ENCODE results near the gene LIN7B. TPM values are rescaled to one million over a fixed set of nuclear protein-coding genes. Genes with fewer than 3 reads are reported as not detected.
A peak's percentile ranks its signal among the peaks of the same experiment; 100 is the strongest.

Gene LIN7B
- total RNA-seq, 2 donors from 2014 or later = 19.8 TPM; not detected in 1

- no peaks in the 10 kb centered on the region for H3K9me3 ChIP-seq
- no peak overlapping the region for H3K27ac ChIP-seq
- H3K4me3 ChIP-seq = peak overlapping the region; percentile 52
- no peaks in the 10 kb centered on the region for H3K36me3 ChIP-seq
- DNase-seq (ENCODE audit: low spot score) = no peak
- no peak for TF ChIP-seq CTCF (IDR thresholded peaks at IDR 0.05)
- H3K27me3 ChIP-seq (replicated peaks; ENCODE audit: insufficient read depth) = no peaks in the 10 kb centered on the region
- ATAC-seq (ENCODE audit: insufficient number of reproducible peaks, low FRiP score, low read depth) = no peak
- peaks cover 0 to 13% of the 10 kb centered on the region in 2 donors for H3K4me1 ChIP-seq (ENCODE audit: control insufficient read depth in 1 of 2, low read depth in 2 of 2)
These were observed 19.7 kb downstream of the LIN7B start for GRCh38 chr19:49133621-49134454.

- Histone ChIP-seq H3K4me3 (no peak overlapping the region), H3K27me3 (replicated peaks; ENCODE audit: insufficient read depth) (no peaks in the 10 kb centered on the region), H3K27ac (no peak overlapping the region), H3K9me3 (no peaks in the 10 kb centered on the region), H3K36me3 (no peaks in the 10 kb centered on the region), H3K4me1 (ENCODE audit: control insufficient read depth in 1 of 2, low read depth in 2 of 2) (peaks cover 0 to 12% of the 10 kb centered on the region in 2 donors)
- TF ChIP-seq CTCF (IDR thresholded peaks at IDR 0.05) = no peak
- no peak for ATAC-seq (ENCODE audit: insufficient number of reproducible peaks, low FRiP score, low read depth)
- DNase-seq (ENCODE audit: low spot score) = no peak
These were observed 21.5 kb downstream of the LIN7B start for GRCh38 chr19:49135686-49136085.

GRCh38 chr19:49136771-49137171 is 22.6 kb downstream of the LIN7B start:
- ATAC-seq (ENCODE audit: insufficient number of reproducible peaks, low FRiP score, low read depth) (no peak), DNase-seq (ENCODE audit: low spot score) (no peak)
- Histone ChIP-seq H3K9me3 (no peaks in the 10 kb centered on the region), H3K4me1 (ENCODE audit: control insufficient read depth in 1 of 2, low read depth in 2 of 2) (peaks cover 0 to 12% of the 10 kb centered on the region in 2 donors), H3K36me3 (no peaks in the 10 kb centered on the region), H3K27ac (no peak overlapping the region), H3K27me3 (replicated peaks; ENCODE audit: insufficient read depth) (no peaks in the 10 kb centered on the region), H3K4me3 (no peak overlapping the region)
- no peak for TF ChIP-seq CTCF (IDR thresholded peaks at IDR 0.05)

- H3K36me3 ChIP-seq = no peaks in the 10 kb centered on the region
- TF ChIP-seq CTCF (IDR thresholded peaks at IDR 0.05) = no peak
- ATAC-seq (ENCODE audit: insufficient number of reproducible peaks, low FRiP score, low read depth) (no peak), DNase-seq (ENCODE audit: low spot score) (no peak)
- no peak overlapping the region for H3K27ac ChIP-seq
- H3K4me3 ChIP-seq = no peak overlapping the region
- peaks cover 4 to 11% of the 10 kb centered on the region in 2 donors for H3K4me1 ChIP-seq (ENCODE audit: control insufficient read depth in 1 of 2, low read depth in 2 of 2)
- H3K9me3 ChIP-seq = no peaks in the 10 kb centered on the region
- H3K27me3 ChIP-seq (replicated peaks; ENCODE audit: insufficient read depth) = no peaks in the 10 kb centered on the region
These were observed 26.8 kb downstream of the LIN7B start for GRCh38 chr19:49140951-49141350.

- Histone ChIP-seq H3K9me3 (no peaks in the 10 kb centered on the region), H3K36me3 (no peaks in the 10 kb centered on the region), H3K27me3 (replicated peaks; ENCODE audit: insufficient read depth) (no peaks in the 10 kb centered on the region), H3K27ac (no peak overlapping the region), H3K4me3 (no peak overlapping the region), H3K4me1 (ENCODE audit: control insufficient read depth in 1 of 2, low read depth in 2 of 2) (peaks cover 4 to 15% of the 10 kb centered on the region in 2 donors)
- DNase-seq (ENCODE audit: low spot score) (no peak), ATAC-seq (ENCODE audit: insufficient number of reproducible peaks, low FRiP score, low read depth) (no peak)
- TF ChIP-seq CTCF (IDR thresholded peaks at IDR 0.05) = no peak
These were observed 27.2 kb downstream of the LIN7B start for GRCh38 chr19:49141352-49141751.

Measured in thoracic aorta (tissue), 2 donors.